ENCODE results near the gene SYT11. TPM values are rescaled to one million over a fixed set of nuclear protein-coding genes. Genes with fewer than 3 reads are reported as not detected.

Gene SYT11
- total RNA-seq, 6 donors from 2014 or later: 3.1 to 12.1 (median 7.8) TPM

DNA sequence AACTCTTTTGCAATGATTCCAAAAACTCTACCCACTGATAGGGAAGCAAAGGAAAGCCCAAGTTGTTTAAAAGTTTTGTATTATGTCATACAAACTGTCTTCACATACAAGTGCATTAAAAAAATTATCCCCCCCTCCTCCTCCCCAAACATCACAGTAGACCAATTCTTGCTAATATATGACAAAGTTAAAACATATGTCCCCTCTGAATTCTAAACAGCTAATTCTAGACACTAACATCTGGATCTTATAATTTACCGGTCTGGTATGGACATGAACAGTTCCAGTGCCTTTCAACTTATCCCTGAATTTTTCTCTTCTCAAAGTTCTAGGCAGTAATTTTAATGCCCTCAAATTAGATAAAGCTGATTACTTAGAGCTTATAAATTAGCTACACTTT is 38.4 kb downstream of the SYT11 start:
- DNase-seq: no peak
- WGBS, 2 donors: 88 to 89% methylated on average over 1 of the region's 1 CpG

DNA sequence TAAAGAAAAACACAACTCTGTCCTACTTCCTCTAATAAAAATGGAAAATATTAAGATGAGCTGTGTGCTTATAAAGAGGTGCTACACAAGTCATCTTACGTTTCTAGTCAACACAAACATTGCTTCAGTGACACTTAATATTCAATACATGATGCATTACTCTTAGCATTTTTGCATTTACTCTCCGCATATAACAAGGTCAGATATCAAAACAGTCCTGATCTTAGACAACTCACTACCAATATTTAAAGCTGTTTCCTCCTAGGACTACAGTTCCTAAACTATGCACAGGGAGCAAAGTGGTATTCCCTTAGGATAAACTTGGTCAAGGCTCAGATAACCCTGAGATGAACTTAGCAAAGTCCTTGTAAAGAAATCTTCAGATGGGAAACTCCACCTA is 39.5 kb downstream of the SYT11 start:
- no peak overlapping the region for H3K4me3 ChIP-seq
- DNase-seq (no peak), ATAC-seq (ENCODE audit: low FRiP score in 2 of 2) (no peak)
- WGBS, 2 donors: 65% methylated on average over 2 of the region's 2 CpGs
- H3K27ac ChIP-seq: no peak overlapping the region
- TF ChIP-seq POLR2A (IDR thresholded peaks at IDR 0.05): no peak
- TF ChIP-seq, protein P1, sequence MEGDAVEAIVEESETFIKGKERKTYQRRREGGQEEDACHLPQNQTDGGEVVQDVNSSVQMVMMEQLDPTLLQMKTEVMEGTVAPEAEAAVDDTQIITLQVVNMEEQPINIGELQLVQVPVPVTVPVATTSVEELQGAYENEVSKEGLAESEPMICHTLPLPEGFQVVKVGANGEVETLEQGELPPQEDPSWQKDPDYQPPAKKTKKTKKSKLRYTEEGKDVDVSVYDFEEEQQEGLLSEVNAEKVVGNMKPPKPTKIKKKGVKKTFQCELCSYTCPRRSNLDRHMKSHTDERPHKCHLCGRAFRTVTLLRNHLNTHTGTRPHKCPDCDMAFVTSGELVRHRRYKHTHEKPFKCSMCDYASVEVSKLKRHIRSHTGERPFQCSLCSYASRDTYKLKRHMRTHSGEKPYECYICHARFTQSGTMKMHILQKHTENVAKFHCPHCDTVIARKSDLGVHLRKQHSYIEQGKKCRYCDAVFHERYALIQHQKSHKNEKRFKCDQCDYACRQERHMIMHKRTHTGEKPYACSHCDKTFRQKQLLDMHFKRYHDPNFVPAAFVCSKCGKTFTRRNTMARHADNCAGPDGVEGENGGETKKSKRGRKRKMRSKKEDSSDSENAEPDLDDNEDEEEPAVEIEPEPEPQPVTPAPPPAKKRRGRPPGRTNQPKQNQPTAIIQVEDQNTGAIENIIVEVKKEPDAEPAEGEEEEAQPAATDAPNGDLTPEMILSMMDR (IDR thresholded peaks at IDR 0.05): no peak
- TF ChIP-seq EP300 (IDR thresholded peaks at IDR 0.05): no peak
- no peak for TF ChIP-seq POLR2AphosphoS5 (IDR thresholded peaks at IDR 0.05)
- H3K4me1 ChIP-seq: peaks cover 2 to 4% (median 4%) of the 10 kb centered on the region in 4 donors
- peaks cover 35 to 79% (median 67%) of the 10 kb centered on the region in 4 donors for H3K36me3 ChIP-seq
- H3K9me3 ChIP-seq: no peaks in the 10 kb centered on the region
- no peaks in the 10 kb centered on the region for H3K27me3 ChIP-seq

More for the DNA sequence above, 38.4 kb downstream of the SYT11 start:
- TF ChIP-seq POLR2AphosphoS5 (IDR thresholded peaks at IDR 0.05): no peak
- no peak for TF ChIP-seq POLR2A (IDR thresholded peaks at IDR 0.05)
- TF ChIP-seq, protein P1 (IDR thresholded peaks at IDR 0.05): no peak
- no peak for TF ChIP-seq EP300 (IDR thresholded peaks at IDR 0.05)
- Histone ChIP-seq H3K4me3 (no peak overlapping the region), H3K9me3 (no peaks in the 10 kb centered on the region), H3K4me1 (peaks cover 14 to 16% (median 15%) of the 10 kb centered on the region in 4 donors), H3K27me3 (no peaks in the 10 kb centered on the region), H3K27ac (no peak overlapping the region), H3K36me3 (peaks cover 27 to 68% (median 56%) of the 10 kb centered on the region in 4 donors)
- ATAC-seq (ENCODE audit: low FRiP score in 2 of 2): no peak

DNA sequence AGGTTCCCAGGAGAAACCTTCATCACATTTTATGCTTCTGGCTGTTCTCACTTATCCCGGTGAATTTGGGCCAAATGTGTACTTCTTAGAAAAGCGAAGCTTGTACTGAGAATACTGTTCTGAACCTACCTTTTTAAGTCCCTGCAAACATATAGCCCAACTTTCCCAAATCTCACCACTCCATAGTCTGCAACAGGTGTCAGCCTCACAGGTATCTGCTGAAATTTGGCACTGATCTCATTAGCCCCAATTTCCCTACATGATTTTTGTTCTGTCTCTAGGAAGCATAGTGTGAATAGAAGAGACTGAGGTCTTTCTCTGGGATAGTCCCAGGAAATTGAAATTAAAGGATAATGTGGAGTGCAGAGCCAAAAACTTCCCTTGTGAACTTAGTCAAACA is 40.3 kb downstream of the SYT11 start:
- Histone ChIP-seq H3K36me3 (peaks cover 43 to 87% (median 75%) of the 10 kb centered on the region in 4 donors), H3K9me3 (no peaks in the 10 kb centered on the region), H3K27me3 (no peaks in the 10 kb centered on the region), H3K4me1 (no peaks in the 10 kb centered on the region), H3K4me3 (no peak overlapping the region), H3K27ac (no peak overlapping the region)
- no peak for DNase-seq
- no peak for ATAC-seq (ENCODE audit: low FRiP score in 2 of 2)
- WGBS, 2 donors: 97 to 98% methylated on average over 2 of the region's 2 CpGs
- TF ChIP-seq EP300 (IDR thresholded peaks at IDR 0.05) (no peak), POLR2AphosphoS5 (IDR thresholded peaks at IDR 0.05) (no peak), POLR2A (IDR thresholded peaks at IDR 0.05) (no peak)
- TF ChIP-seq, protein P1 (IDR thresholded peaks at IDR 0.05): no peak

DNA sequence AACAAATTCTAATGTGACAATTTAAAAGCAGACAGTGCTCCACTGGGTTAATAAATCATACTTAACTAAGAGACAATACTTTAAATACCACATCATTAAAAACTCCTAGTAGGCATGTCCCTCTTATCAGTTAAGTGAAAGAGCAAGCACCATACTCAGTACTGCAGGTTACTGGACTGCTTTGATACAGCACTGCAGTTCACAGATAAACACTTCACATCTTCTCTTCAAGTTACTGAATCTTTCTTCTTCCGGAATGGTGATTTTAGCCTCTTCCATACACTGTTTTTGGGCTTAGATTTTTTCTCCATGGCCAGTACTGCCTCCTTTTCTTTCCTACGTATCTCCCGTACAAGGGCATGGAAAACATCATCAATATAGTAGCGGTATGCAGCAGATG is 40.8 kb downstream of the SYT11 start:
- TF ChIP-seq, protein P1 (IDR thresholded peaks at IDR 0.05): no peak
- TF ChIP-seq POLR2A (IDR thresholded peaks at IDR 0.05) (no peak), POLR2AphosphoS5 (IDR thresholded peaks at IDR 0.05) (no peak), EP300 (IDR thresholded peaks at IDR 0.05) (no peak)
- WGBS, 2 donors: 87 to 88% methylated on average over 4 of the region's 4 CpGs

DNA sequence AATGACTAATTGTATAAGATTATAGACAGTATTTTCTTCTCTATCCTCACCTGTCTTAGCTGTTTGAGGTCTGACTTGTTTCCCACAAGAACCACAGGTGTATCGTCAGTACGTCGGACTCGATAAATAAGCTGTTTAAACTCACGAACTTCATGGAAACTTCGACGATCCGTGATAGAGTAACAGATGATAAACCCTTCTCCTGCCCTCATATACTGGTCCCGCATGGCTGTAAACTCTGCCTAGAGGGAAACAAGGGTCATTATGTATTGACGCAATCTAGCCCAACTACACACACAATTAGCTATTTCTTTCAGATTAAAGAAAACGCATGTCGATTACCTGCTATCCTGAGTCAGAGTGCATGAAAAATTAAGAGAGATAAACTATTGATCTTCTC is 44.9 kb downstream of the SYT11 start:
- no peak for ATAC-seq (ENCODE audit: low FRiP score in 2 of 2)
- peaks cover 70 to 100% (median 89%) of the 10 kb centered on the region in 4 donors for H3K36me3 ChIP-seq
- TF ChIP-seq EP300 (IDR thresholded peaks at IDR 0.05) (no peak), POLR2A (IDR thresholded peaks at IDR 0.05) (no peak), POLR2AphosphoS5 (IDR thresholded peaks at IDR 0.05) (no peak)
- TF ChIP-seq, protein P1 (IDR thresholded peaks at IDR 0.05): no peak
- H3K27ac ChIP-seq: no peak overlapping the region
- H3K27me3 ChIP-seq: no peaks in the 10 kb centered on the region
- peaks cover 0 to under 1% (median 0%) of the 10 kb centered on the region in 4 donors for H3K4me1 ChIP-seq
- H3K9me3 ChIP-seq: no peaks in the 10 kb centered on the region
- no peak overlapping the region for H3K4me3 ChIP-seq
- no peak for DNase-seq
- WGBS, 2 donors: 95 to 96% methylated on average over 12 of the region's 12 CpGs

More for the DNA sequence above, 40.8 kb downstream of the SYT11 start:
- Histone ChIP-seq H3K9me3 (no peaks in the 10 kb centered on the region), H3K4me1 (no peaks in the 10 kb centered on the region), H3K4me3 (no peak overlapping the region), H3K36me3 (peaks cover 48 to 92% (median 80%) of the 10 kb centered on the region in 4 donors), H3K27ac (no peak overlapping the region), H3K27me3 (no peaks in the 10 kb centered on the region)
- no peak for ATAC-seq (ENCODE audit: low FRiP score in 2 of 2)
- no peak for DNase-seq
